Naive B cell (primary cell): ENCODE measurements around the gene ACO2. TPM values are rescaled to one million over a fixed set of nuclear protein-coding genes. Genes with fewer than 3 reads are reported as not detected.
"Not testable (repeated sequence)": the region's sequence is repeated elsewhere in the genome, so short reads cannot be mapped to it uniquely, and the experiment has no call there.

Experiments used
- ATAC-seq, 2 donors: fragments of 150-1000 bp; cut with Tn5 transposase; 2 replicates each; pipeline ENCODE4 v1.10.0; 2021; ENCODE audit warnings: low read depth in 2 of 2, mild to moderate bottlenecking in 2 of 2, moderate library complexity in 2 of 2
- DNase-seq: peaks from one replicate; pipeline ENCODE4 v3.0.0; 2022
- H3K27ac Mint-ChIP-seq, 6 donors: one replicate each; pipeline ENCODE4 v1.8.0; 2020 to 2022; ENCODE audit warnings: mild to moderate bottlenecking in 6 of 6, mixed read lengths in 6 of 6, moderate library complexity in 5 of 6, inconsistent platforms in 2 of 6
- H3K27me3 Mint-ChIP-seq, 3 donors: one replicate each; pipeline ENCODE4 v1.8.0; 2021 to 2022; ENCODE audit warnings: mixed read lengths in 3 of 3, mild to moderate bottlenecking in 1 of 3
- H3K36me3 Mint-ChIP-seq, 2 donors: one replicate each; pipeline ENCODE4 v1.8.0; 2020 to 2022; ENCODE audit warnings: mixed read lengths in 2 of 2, inconsistent platforms in 1 of 2, mild to moderate bottlenecking in 1 of 2
- H3K4me1 Mint-ChIP-seq, 3 donors: one replicate each; pipeline ENCODE4 v1.8.0; 2020 to 2022; ENCODE audit warnings: mixed read lengths in 3 of 3, inconsistent platforms in 1 of 3, mild to moderate bottlenecking in 1 of 3, moderate library complexity in 1 of 3
- H3K4me3 Mint-ChIP-seq, 8 donors: one replicate each; pipeline ENCODE4 v1.8.0; 2020 to 2022; ENCODE audit warnings: mild to moderate bottlenecking in 8 of 8, mixed read lengths in 8 of 8, moderate library complexity in 8 of 8, inconsistent platforms in 2 of 8
- H3K9me3 Mint-ChIP-seq, 7 donors: one replicate each; pipeline ENCODE4 v1.8.0; 2020 to 2022; ENCODE audit warnings: mixed read lengths in 7 of 7, mild to moderate bottlenecking in 5 of 7, inconsistent platforms in 2 of 7, moderate library complexity in 1 of 7
- polyA plus RNA-seq, 6 donors: library from polyadenylated mRNA; unstranded; fragments of 300-500 nt; fragmentation: Illumina TruSeq; gene quantifications; one replicate each; pipeline ENCODE4 v1.2.3, GENCODE V29; 2021; ENCODE audit warnings: low read depth in 6 of 6

The ACO2 gene
- 100 to 1,000 TPM in 3 of 6 donors, 10 to 100 TPM in 3; 88.9 to 124 (median 106) TPM for polyA plus RNA-seq

DNA sequence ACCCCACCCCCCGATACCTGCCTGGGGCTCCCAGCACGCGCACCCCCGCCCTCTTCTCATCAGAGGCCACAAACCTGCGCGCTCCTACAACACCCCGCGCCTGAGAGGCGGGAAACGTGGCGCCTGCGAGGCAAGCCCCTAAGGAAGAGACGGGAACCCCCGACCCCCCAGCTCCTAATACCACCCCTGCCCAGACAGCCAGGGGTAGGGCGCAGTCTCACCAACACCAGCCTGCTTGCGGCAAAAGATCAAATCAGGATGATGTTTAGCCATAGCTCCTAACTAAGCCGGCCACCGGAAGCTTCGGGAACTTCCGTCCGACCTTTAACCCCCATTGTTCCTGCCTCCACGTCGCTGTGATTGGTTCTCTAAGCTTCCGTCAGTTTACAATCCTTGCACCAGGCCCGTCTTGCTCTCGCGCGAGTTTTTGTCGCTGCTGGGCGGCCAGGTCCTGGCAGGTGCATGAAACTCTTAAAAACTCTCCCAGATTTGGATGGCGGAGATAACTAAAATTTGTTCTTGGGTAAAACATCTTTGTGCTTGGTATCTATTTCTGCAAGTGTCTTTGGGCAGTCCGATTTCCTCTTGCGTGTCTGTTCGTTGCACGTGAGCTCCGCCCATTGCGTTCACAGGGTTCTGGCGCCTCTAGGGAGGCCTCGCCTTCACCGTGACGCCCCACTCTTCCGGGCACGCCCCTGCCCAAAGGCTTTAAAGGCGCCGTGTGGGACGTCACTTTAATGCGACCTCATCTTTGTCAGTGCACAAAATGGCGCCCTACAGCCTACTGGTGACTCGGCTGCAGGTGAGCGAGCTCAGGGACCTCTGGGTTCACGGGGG, at the start of gene ACO2, which contains the start of gene PHF5A:
Gene ACO2, plus strand, starts transcription at position 737 of the 837 bp plus-strand sequence. Its CDS starts 30 bp downstream, at position 767.
Gene PHF5A, minus strand, starts transcription at position 312 of the 837 bp plus-strand sequence. Its CDS starts 39 bp downstream, at position 273.
- DNase-seq = peak; percentile 98
- H3K4me1 Mint-ChIP-seq = peaks cover 37 to 47% (median 41%) of the 10 kb centered on the region in 3 donors
- ATAC-seq = peak; percentile 87 to 88
- peak within 1 kb of the TSS; percentile 88 to 98 (median 94) for H3K4me3 Mint-ChIP-seq
- H3K36me3 Mint-ChIP-seq = peaks cover 5 to 13% of the 10 kb centered on the region in 2 donors
- no peaks in the 10 kb centered on the region for H3K27me3 Mint-ChIP-seq
- H3K27ac Mint-ChIP-seq = peak within 1 kb of the TSS; percentile 98 to 100 (median 100)
- no peaks in the 10 kb centered on the region for H3K9me3 Mint-ChIP-seq

GRCh38 chr22:41425660-41426365, 43.1 kb upstream of the ACO2 start:
- peak; percentile 37 to 49 for ATAC-seq

DNA sequence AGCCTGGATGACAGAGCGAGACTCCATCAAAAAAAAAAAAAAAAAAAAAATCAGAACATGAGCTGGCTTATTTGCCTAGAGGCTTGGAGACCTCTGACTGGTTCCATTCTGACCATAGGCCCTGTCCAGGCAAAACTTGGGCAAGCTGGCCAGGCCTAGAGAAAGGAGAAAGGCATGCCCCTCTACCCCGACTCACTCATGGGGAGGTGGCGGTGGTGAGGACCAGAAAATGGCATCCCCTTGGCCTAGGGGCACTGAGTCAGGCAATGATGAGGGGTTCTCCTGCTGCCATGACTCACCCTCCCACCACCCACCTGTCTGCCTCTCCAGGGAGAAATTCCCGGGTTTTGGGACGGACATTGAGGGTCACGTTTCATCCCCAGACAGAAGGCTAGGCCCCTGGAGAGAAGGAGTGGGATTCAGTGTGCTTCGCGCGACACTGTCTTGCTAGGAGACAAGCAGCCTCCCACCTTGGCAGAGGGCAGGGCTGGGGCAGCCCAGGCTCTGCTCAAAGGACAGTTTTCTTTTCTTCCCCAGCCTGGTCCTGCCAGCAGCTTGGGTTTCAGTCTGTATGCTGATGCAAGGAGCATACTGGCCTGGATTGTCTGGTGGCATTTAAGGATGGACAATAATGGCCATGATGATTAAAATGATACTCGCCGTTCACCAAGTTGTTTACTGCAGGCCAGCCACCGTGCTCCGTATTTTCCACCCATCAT, 39.5 kb upstream of the ACO2 start:
- ATAC-seq (no peak), DNase-seq (no peak)
- no peak overlapping the region for H3K4me3 Mint-ChIP-seq
- peaks cover 0 to 9% of the 10 kb centered on the region in 2 donors for H3K36me3 Mint-ChIP-seq
- peaks cover 18 to 28% (median 25%) of the 10 kb centered on the region in 3 donors for H3K4me1 Mint-ChIP-seq
- H3K27me3 Mint-ChIP-seq = no peaks in the 10 kb centered on the region
- H3K9me3 Mint-ChIP-seq = no peaks in the 10 kb centered on the region
- peak overlapping the region in 1 of 6 donors; percentile 67 for H3K27ac Mint-ChIP-seq

More at GRCh38 chr22:41425660-41426365, 43.1 kb upstream of the ACO2 start:
- peak overlapping the region in 5 of 6 donors; percentile 37 to 97 (median 63) for H3K27ac Mint-ChIP-seq
- H3K4me1 Mint-ChIP-seq = peaks cover 19 to 39% (median 22%) of the 10 kb centered on the region in 3 donors
- peak overlapping the region in 1 of 8 donors; percentile 39 for H3K4me3 Mint-ChIP-seq
- H3K27me3 Mint-ChIP-seq = no peaks in the 10 kb centered on the region
- no peaks in the 10 kb centered on the region for H3K9me3 Mint-ChIP-seq
- peaks cover 0 to 5% of the 10 kb centered on the region in 2 donors for H3K36me3 Mint-ChIP-seq
- DNase-seq = no peak

- ATAC-seq (no peak), DNase-seq (no peak)
- Mint-ChIP-seq H3K36me3 (peaks cover 0 to 9% of the 10 kb centered on the region in 2 donors), H3K4me3 (no peak overlapping the region), H3K4me1 (peaks cover 18 to 31% (median 25%) of the 10 kb centered on the region in 3 donors), H3K9me3 (no peaks in the 10 kb centered on the region), H3K27ac (peak overlapping the region in 3 of 6 donors; percentile 26 to 70 (median 67)), H3K27me3 (no peaks in the 10 kb centered on the region)
Observed at GRCh38 chr22:41429951-41430332, 39.0 kb upstream of the ACO2 start.

DNA sequence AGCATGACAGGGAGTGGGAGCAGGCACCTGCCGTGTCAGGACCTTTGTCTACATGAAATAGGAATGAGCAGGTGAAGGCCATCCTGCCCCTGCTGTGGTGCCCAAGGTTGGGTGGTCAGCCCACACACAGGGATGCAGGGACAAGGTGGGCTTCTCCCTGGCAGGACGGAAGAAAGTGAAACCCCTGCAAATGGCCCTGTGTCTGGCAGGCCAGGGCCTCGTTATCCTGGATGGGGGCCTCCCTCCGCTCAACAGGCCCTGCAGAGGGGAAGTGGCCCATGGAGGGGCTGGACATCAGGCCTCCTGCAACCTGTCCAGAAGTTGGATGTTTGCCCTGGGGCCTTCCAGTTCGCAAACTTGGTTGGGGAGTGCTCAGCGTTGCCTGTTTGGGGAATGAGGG, 37.3 kb upstream of the ACO2 start:
- no peaks in the 10 kb centered on the region for H3K9me3 Mint-ChIP-seq
- no peaks in the 10 kb centered on the region for H3K27me3 Mint-ChIP-seq
- peaks cover 13 to 29% (median 25%) of the 10 kb centered on the region in 3 donors for H3K4me1 Mint-ChIP-seq
- ATAC-seq (no peak), DNase-seq (no peak)
- no peak overlapping the region for H3K4me3 Mint-ChIP-seq
- H3K27ac Mint-ChIP-seq = peak overlapping the region in 1 of 6 donors; percentile 34
- peaks cover 4 to 8% of the 10 kb centered on the region in 2 donors for H3K36me3 Mint-ChIP-seq

DNA sequence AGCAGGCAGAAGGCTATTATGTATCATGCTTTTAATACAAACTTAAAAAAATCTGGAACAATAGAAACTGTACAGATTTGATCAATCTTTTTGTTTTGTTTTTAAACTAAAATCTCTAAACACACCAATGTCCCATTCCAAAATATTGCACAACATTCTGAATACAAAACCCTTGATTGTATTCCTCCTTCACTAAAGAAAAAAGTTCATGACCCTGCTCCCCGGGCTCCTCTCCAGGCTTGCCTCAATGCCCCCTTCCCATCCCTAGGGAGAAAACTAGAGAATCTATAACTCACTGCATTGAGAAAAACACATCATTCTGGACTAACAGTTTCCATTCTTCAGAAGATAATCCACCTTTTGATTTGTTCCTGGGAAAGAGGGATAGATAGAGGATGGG, 35.4 kb upstream of the ACO2 start:
- H3K27ac Mint-ChIP-seq, ATAC-seq, H3K9me3 Mint-ChIP-seq, H3K27me3 Mint-ChIP-seq, DNase-seq: not testable (repeated sequence)
- peaks cover 16 to 30% (median 24%) of the 10 kb centered on the region in 3 donors for H3K4me1 Mint-ChIP-seq
- H3K36me3 Mint-ChIP-seq = peaks cover 4 to 13% of the 10 kb centered on the region in 2 donors
- H3K4me3 Mint-ChIP-seq = peak overlapping the region in 1 of 8 donors; percentile 60

DNA sequence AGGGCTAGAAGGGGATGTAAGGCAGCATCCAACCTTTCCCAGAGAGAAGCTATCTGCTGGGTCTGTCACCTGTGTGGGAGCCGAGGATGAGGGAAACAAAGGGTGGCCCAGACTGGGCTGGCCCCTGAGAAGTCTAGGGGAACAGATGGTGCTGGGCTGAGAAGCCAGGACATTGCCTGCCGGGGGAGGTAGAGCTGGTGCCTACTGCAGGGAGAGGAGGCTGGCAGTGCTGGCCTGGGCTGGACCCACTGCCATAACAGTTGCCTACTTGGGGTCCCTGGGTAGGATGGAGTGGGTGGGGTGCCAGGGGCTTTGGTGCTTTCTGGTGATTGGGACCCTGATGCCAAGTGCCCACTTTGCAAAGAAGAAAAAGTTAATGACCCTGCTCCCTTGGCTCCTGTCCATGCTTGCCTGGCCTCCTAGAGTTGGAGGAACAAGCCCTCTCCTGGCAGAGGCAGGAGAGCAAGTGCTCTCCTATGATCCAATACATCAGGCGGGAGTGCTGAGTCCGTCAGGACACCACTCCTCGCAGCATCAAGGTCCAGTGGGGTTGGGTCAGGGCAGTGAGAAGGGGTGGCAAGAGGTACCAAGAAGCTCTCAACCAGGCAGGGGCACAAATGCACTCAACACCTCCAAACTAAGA, 34.4 kb upstream of the ACO2 start:
- ATAC-seq, H3K9me3 Mint-ChIP-seq, H3K27me3 Mint-ChIP-seq, H3K4me3 Mint-ChIP-seq, DNase-seq: not testable (repeated sequence)
- Mint-ChIP-seq H3K4me1 (peaks cover 16 to 33% (median 30%) of the 10 kb centered on the region in 3 donors), H3K36me3 (peaks cover 4 to 13% of the 10 kb centered on the region in 2 donors), H3K27ac (peak overlapping the region in 3 of 6 donors; percentile 47 to 80 (median 49))

DNA sequence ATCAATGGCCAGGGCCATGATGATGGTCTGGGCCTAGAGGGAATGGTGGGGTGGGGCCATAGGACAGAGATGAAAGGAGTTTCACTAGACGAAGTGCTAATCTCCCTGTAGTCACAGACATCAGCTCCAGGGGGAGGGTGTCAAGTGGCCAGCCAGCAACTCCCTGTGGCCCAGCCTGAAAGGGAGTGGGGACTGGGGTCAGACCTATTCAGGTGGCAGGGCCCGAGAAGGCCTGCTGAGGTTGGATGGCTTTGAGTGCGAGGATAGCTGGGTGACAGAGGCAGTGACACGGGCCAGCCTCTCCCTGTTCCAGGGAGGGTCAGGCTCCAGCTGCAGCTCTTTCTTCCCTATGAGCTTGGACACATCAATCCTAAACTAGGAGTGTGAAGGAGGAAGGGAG, 33.4 kb upstream of the ACO2 start:
- H3K4me3 Mint-ChIP-seq = no peak overlapping the region
- peak overlapping the region in 3 of 6 donors; percentile 47 to 60 (median 49) for H3K27ac Mint-ChIP-seq
- ATAC-seq = no peak

DNA sequence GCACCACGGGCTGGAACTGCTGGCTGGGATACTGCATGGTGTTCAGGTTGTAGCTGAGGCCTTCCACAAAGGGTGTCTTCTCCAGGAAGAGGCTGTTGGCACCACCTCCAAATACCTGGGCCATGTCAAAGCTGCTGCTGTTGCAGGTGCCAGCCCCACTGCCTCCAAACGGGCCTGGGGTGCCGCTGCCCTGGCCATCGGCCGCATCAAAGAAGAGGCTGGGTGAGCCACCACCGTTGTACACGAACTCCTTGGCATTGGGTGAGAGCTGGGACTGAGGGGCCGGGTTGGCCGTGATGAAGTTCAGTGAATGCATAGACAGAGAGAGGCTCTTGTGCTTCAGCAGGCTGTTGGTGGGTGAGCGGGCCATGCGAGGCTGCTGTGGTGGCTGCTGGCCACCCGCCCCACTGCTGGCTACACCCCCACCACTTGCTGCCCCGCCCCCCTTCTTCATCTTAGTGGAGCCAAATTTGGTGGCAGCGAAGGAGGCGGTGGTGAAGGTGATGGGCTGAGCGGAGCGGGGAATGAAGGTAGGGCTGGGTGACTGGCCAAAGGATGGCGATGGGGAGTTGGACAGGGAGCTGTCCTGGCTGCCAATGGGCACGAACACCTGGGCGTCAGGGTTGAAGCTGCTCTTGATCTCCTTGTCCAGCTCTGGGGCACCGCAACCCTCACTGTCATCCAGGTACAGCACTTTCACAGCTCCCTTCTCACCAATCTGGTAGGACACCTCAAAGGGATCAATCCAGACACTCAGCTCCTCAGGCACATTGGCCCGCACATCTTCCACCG, 32.4 kb upstream of the ACO2 start:
- ATAC-seq (no peak), DNase-seq (no peak)
- Mint-ChIP-seq H3K9me3 (no peaks in the 10 kb centered on the region), H3K27ac (peak overlapping the region in 2 of 6 donors; percentile 49 to 77), H3K4me3 (no peak overlapping the region), H3K27me3 (no peaks in the 10 kb centered on the region), H3K36me3 (peaks cover 0 to 13% of the 10 kb centered on the region in 2 donors), H3K4me1 (peaks cover 11 to 34% (median 25%) of the 10 kb centered on the region in 3 donors)

More for the DNA sequence above, 33.4 kb upstream of the ACO2 start:
- DNase-seq = no peak
- H3K36me3 Mint-ChIP-seq = peaks cover 4 to 13% of the 10 kb centered on the region in 2 donors
- H3K9me3 Mint-ChIP-seq = no peaks in the 10 kb centered on the region
- H3K4me1 Mint-ChIP-seq = peaks cover 16 to 35% (median 30%) of the 10 kb centered on the region in 3 donors
- H3K27me3 Mint-ChIP-seq = no peaks in the 10 kb centered on the region

- Mint-ChIP-seq H3K36me3 (peaks cover 0 to 13% of the 10 kb centered on the region in 2 donors), H3K4me3 (no peak overlapping the region), H3K9me3 (no peaks in the 10 kb centered on the region), H3K27me3 (no peaks in the 10 kb centered on the region), H3K27ac (peak overlapping the region in 1 of 6 donors; percentile 49), H3K4me1 (peaks cover 11 to 33% (median 22%) of the 10 kb centered on the region in 3 donors)
- ATAC-seq (no peak), DNase-seq (no peak)
Observed at GRCh38 chr22:41437198-41437597, 31.7 kb upstream of the ACO2 start.

DNA sequence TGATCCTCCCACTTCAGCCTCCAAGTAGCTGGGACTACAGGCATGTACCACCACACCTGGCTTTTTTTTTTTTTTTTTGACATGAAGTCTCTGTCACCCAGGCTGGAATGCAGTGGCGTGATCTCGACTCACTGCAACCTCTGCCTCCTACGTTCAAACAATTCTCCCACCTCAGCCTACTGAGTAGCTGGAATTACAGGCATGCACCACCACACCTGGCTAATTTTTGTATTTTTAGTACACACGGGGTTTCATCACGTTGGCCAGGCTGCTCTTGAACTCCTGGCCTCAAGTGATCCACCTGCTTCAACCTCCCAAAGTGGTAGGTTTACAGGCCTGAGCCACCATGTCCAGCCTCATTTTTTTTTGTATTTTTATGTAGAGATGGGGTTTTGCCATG, 28.4 kb upstream of the ACO2 start:
- H3K27me3 Mint-ChIP-seq, ATAC-seq, H3K9me3 Mint-ChIP-seq, H3K4me3 Mint-ChIP-seq, DNase-seq: not testable (repeated sequence)
- H3K36me3 Mint-ChIP-seq = peaks cover 0 to 13% of the 10 kb centered on the region in 2 donors
- H3K4me1 Mint-ChIP-seq = peaks cover 24 to 58% (median 33%) of the 10 kb centered on the region in 3 donors
- H3K27ac Mint-ChIP-seq = peak overlapping the region in 1 of 6 donors; percentile 78
